Esophagus muscularis mucosa (tissue), 4 donors: ENCODE data around the gene HSBP1L1. TPM values are rescaled to one million over a fixed set of nuclear protein-coding genes. Genes with fewer than 3 reads are reported as not detected.

Source experiments
- DNase-seq: peaks from one replicate; pipeline ENCODE4 v3.0.0-alpha.2; 2017; ENCODE audit errors: extremely low spot score
- H3K27ac ChIP-seq, 4 donors: fragments of 200-600 bp; sonication (generic); replicated peaks in 1 of 4; 1 replicate in 3 of 4; 2 replicates in 1 of 4; pipeline ENCODE4 v1.5.1; 2016 to 2019; ENCODE audit warnings: mild to moderate bottlenecking in 1 of 4
- H3K27me3 ChIP-seq, 4 donors: fragments of 200-600 bp; sonication (generic); one replicate each; pipeline versions ENCODE4 v1.5.1 to v1.6.0; 2016 to 2019
- H3K36me3 ChIP-seq, 4 donors: fragments of 200-600 bp; sonication (generic); one replicate each; pipeline ENCODE4 v1.5.1; 2016 to 2019
- H3K4me1 ChIP-seq, 4 donors: fragments of 200-600 bp; sonication (generic); one replicate each; pipeline ENCODE4 v1.5.1; 2016 to 2019
- H3K4me3 ChIP-seq, 4 donors: fragments of 200-600 bp; sonication (generic); 1 replicate in 2 of 4; 2 replicates in 2 of 4; pipeline ENCODE4 v1.5.1; 2016 to 2019; ENCODE audit warnings: mild to moderate bottlenecking in 4 of 4, moderate library complexity in 1 of 4
- H3K9me3 ChIP-seq, 4 donors: fragments of 200-600 bp; sonication (generic); 1 replicate in 3 of 4; 2 replicates in 1 of 4; pipeline ENCODE4 v1.5.1; 2016 to 2019
- EP300 ChIP-seq: sonication (generic); formaldehyde crosslinking; IDR thresholded peaks from one replicate; pipeline ENCODE4 v1.6.1; 2017; ENCODE audit warnings: antibody characterized with exemption
- POLR2A ChIP-seq: fragments of 450-650 bp; IDR thresholded peaks from one replicate; pipeline ENCODE4 v1.6.1; 2017; ENCODE audit warnings: antibody characterized with exemption, moderate library complexity, mild to moderate bottlenecking, low read depth
- POLR2AphosphoS5 ChIP-seq, 2 donors: sonication (generic); formaldehyde crosslinking; IDR thresholded peaks; one replicate each; pipeline ENCODE4 v1.6.1; 2017; ENCODE audit warnings: antibody characterized with exemption in 2 of 2
- WGBS: methylation state at CpG from one replicate; pipeline ENCODE4 v1.1.5; 2018; 5-methylcytosine and 5-hydroxymethylcytosine counted together
- intact Hi-C: fragments of 100-400 bp; cut with DNase I; formaldehyde crosslinking; loops from one replicate; pipeline ENCODE4 v1.15.1; 2023
- total RNA-seq, 4 donors: library from RNA; depleted of rRNA; stranded (reverse); fragments of >200 nt; gene quantifications; one replicate each; pipeline versions ENCODE4 v1.1.0 to v1.2.1, GENCODE V29; 2016
- TF ChIP-seq, protein P1 (sequence below), 3 experiments: fragments of 200-600 bp in 2 of 3; fragments of 450-650 bp in 1 of 3; sonication (generic) in 2 of 3; IDR thresholded peaks; one replicate each; pipeline ENCODE4 v1.5.1; 2017 to 2019; ENCODE audit warnings: antibody characterized with exemption in 3 of 3, mild to moderate bottlenecking in 2 of 3, moderate library complexity in 1 of 3

HSBP1L1 gene
- total RNA-seq, 4 donors from 2014 or later = 4.6 to 7.2 (median 6.6) TPM

DNA sequence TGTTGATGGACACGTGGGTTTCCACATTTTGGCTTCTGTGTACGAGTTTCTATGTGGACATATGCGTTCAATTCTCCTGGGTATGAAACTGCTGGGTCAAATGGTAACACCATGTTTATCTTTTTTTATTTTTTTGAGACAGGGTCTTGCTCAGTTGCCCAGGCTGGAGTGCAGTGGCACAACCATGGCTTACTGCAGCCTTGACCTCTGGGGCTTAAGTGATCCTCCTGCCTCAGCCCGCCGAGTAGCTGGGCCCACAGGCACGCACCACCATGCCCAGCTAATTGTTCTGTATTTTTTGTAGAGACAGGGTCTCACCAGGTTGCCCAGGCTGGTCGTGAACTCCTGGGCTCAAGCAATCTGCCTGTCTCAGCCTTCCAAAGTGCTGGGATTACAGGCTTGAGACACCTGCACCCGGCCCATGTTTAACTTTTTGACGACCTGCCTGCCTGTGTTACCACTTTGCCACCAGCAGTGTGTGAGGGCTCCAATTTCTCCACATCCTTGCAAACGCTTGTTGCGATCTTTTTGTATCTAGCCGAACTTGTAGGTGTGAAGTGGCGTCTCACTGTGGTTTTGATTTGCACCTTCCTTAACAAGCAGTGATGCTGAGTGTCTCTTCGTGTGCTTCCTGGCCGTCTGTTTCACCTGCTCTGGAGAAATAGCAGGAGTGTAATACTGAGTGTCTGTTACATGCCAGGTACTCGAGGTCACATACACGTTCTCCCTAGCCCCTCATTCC lies 6.9 kb downstream of the HSBP1L1 start:
- no peak for DNase-seq
- intact Hi-C loops = no loop called here
- no peaks in the 10 kb centered on the region for H3K9me3 ChIP-seq
- H3K27me3 ChIP-seq = no peaks in the 10 kb centered on the region
- no peak for TF ChIP-seq POLR2A
- TF ChIP-seq EP300 = no peak
- TF ChIP-seq, protein P1, sequence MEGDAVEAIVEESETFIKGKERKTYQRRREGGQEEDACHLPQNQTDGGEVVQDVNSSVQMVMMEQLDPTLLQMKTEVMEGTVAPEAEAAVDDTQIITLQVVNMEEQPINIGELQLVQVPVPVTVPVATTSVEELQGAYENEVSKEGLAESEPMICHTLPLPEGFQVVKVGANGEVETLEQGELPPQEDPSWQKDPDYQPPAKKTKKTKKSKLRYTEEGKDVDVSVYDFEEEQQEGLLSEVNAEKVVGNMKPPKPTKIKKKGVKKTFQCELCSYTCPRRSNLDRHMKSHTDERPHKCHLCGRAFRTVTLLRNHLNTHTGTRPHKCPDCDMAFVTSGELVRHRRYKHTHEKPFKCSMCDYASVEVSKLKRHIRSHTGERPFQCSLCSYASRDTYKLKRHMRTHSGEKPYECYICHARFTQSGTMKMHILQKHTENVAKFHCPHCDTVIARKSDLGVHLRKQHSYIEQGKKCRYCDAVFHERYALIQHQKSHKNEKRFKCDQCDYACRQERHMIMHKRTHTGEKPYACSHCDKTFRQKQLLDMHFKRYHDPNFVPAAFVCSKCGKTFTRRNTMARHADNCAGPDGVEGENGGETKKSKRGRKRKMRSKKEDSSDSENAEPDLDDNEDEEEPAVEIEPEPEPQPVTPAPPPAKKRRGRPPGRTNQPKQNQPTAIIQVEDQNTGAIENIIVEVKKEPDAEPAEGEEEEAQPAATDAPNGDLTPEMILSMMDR (IDR thresholded peaks at IDR 0.05) = no peak
- TF ChIP-seq POLR2AphosphoS5 (IDR thresholded peaks at IDR 0.05) = no peak
- no peaks in the 10 kb centered on the region for H3K4me1 ChIP-seq
- peaks cover 17 to 77% (median 59%) of the 10 kb centered on the region in 4 donors for H3K36me3 ChIP-seq
- no peak overlapping the region for H3K27ac ChIP-seq
- WGBS = 93% methylated on average over 17 of the region's 17 CpGs
- no peak overlapping the region for H3K4me3 ChIP-seq

DNA sequence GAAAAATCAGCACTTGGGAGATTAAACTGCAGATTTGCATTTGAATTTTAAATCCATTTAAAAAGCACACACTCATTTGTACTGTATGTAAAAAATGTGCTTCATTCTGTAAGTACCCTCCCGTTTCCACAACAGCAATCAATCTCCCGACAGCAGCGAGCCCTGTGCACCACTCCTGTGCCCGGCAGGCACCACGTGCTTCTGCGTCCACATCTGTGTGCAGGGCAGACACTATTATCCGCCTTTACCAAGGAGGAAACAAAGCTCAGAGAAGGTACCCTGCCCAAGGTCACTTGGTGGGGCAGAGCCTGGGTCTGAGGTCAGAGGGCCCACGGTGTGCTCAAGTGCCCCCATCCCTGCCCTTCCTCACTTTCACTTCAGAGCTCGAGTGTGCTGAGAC lies 7.5 kb downstream of the HSBP1L1 start:
- no peaks in the 10 kb centered on the region for H3K27me3 ChIP-seq
- no peak overlapping the region for H3K4me3 ChIP-seq
- intact Hi-C loops = no loop called here
- peaks cover 17 to 78% (median 59%) of the 10 kb centered on the region in 4 donors for H3K36me3 ChIP-seq
- 90% methylated on average over 9 of the region's 9 CpGs for WGBS
- H3K27ac ChIP-seq = no peak overlapping the region
- no peak for TF ChIP-seq EP300
- no peak for TF ChIP-seq POLR2A
- no peak for TF ChIP-seq POLR2AphosphoS5 (IDR thresholded peaks at IDR 0.05)
- no peaks in the 10 kb centered on the region for H3K9me3 ChIP-seq
- DNase-seq = no peak
- H3K4me1 ChIP-seq = no peaks in the 10 kb centered on the region

DNA sequence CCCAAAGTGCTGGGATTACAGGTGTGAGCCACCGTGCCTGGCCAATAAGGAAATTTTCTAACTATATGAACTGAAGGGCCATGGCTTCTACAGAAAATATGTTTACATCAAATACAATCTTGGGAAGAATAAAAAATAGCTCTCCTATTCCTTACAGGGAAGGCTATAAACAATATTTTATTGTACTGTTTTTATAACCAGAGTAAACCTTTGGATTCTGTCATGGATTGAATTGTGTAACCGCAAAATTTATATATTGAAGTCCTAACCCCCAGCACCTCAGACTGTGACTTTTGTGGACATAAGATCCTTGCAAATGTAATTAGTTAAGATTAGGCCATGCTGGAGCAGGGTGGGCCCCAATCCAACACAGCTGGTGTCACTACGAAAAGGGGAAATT lies 8.3 kb downstream of the HSBP1L1 start:
- DNase-seq = no peak
- Histone ChIP-seq H3K4me3 (no peak overlapping the region), H3K27me3 (no peaks in the 10 kb centered on the region), H3K9me3 (no peaks in the 10 kb centered on the region), H3K27ac (no peak overlapping the region), H3K4me1 (no peaks in the 10 kb centered on the region), H3K36me3 (peaks cover 17 to 75% (median 56%) of the 10 kb centered on the region in 4 donors)
- intact Hi-C loops = no loop called here
- WGBS = 94% methylated on average over 3 of the region's 3 CpGs
- no peak for TF ChIP-seq EP300
- TF ChIP-seq POLR2AphosphoS5 (IDR thresholded peaks at IDR 0.05) = no peak
- no peak for TF ChIP-seq POLR2A
- TF ChIP-seq, protein P1 (IDR thresholded peaks at IDR 0.05) = no peak

DNA sequence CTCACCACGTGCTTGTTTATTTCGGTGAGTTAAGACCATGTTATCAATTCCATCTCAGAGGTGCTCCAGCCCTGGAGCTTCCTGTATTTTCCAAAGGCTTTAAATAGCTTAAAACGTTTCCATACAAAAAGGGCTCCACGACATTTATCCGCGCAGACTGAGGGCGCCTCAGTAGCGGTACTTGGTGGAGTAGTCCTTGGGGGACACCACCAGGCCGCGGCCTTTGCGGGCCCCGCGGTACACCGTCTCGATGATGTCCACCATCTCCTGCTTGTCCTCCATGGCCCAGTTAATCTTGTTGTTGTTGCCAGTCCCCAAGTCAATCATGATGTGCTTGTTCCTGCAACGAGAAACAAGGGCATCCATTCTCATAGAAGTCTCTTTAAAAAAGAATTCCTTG lies 9.1 kb downstream of the HSBP1L1 start:
- intact Hi-C loops = no loop called here
- Histone ChIP-seq H3K27me3 (no peaks in the 10 kb centered on the region), H3K9me3 (no peaks in the 10 kb centered on the region), H3K4me1 (peaks cover 0 to 8% (median 0%) of the 10 kb centered on the region in 4 donors), H3K4me3 (no peak overlapping the region), H3K36me3 (peaks cover 17 to 67% (median 56%) of the 10 kb centered on the region in 4 donors), H3K27ac (no peak overlapping the region)
- TF ChIP-seq, protein P1 (IDR thresholded peaks at IDR 0.05) = no peak
- no peak for TF ChIP-seq POLR2A
- WGBS = 94% methylated on average over 16 of the region's 16 CpGs
- DNase-seq = no peak

DNA sequence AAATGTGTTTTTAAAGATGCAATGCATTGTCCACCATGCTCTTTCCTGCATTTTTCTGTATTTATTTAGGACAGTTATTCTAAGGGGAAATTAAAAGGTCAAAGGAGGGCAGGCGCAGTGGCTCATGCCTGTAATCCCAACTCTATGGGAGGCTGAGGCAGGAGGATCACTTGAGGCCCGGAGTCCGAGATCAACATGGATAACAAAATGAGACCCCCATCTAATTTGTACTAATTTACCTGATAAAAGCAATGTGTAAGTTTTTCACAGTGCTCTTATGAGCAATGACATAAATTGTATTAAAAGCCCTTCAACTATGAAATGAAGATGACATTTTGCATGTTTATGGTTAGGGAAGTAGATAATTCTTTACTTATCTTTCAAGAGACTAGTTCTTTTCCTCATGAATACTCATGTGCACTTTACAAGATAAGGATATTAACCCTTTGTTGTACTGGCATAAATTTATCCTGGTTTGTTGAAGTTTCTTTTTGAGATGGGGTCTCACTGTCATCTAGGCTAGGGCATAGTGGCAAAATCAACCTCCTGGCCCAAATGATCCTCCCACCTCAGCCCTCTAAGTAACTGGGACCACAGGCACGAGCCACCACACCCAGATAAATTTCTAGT lies 9.7 kb downstream of the HSBP1L1 start:
- intact Hi-C loops = no loop called here
- TF ChIP-seq POLR2AphosphoS5 (IDR thresholded peaks at IDR 0.05) = no peak

More for the DNA sequence above, 9.7 kb downstream of the HSBP1L1 start:
- WGBS = 91% methylated on average over 4 of the region's 4 CpGs
- DNase-seq = no peak
- Histone ChIP-seq H3K27ac (no peak overlapping the region), H3K9me3 (no peaks in the 10 kb centered on the region), H3K27me3 (no peaks in the 10 kb centered on the region), H3K4me1 (peaks cover 0 to 9% (median 0%) of the 10 kb centered on the region in 4 donors), H3K4me3 (no peak overlapping the region), H3K36me3 (peaks cover 17 to 68% (median 56%) of the 10 kb centered on the region in 4 donors)
